ENCODE data around the gene LRRC63. TPM values are rescaled to one million over a fixed set of nuclear protein-coding genes. Genes with fewer than 3 reads are reported as not detected.

LRRC63 gene
- total RNA-seq, 3 donors from 2014 or later (not counting 1 experiment from before 2014, with no cell fraction given) = 0.32 to 0.95 (median 0.40) TPM

GRCh38 chr13:46197299-46198048 lies 14.3 kb upstream of the LRRC63 start:
- H3K4me1 ChIP-seq (ENCODE audit: control insufficient read depth, insufficient read depth, low read length) = peaks cover 4% of the 10 kb centered on the region
- Mint-ChIP-seq H3K4me1 (peaks cover 20% of the 10 kb centered on the region in 2 donors), H3K4me3 (no peak overlapping the region)

GRCh38 chr13:46198696-46199193 lies 13.0 kb upstream of the LRRC63 start:
- no peak for DNase-seq
- ATAC-seq = no peak
- H3K4me3 Mint-ChIP-seq = no peak overlapping the region
- no peak overlapping the region for H3K27ac Mint-ChIP-seq
- peaks cover 4% of the 10 kb centered on the region for H3K4me1 ChIP-seq (ENCODE audit: control insufficient read depth, insufficient read depth, low read length)
- TF ChIP-seq CTCF (IDR thresholded peaks at IDR 0.05) = no peak
- no peak overlapping the region for H3K27ac ChIP-seq (ENCODE audit: low read length)
- H3K9me3 Mint-ChIP-seq = no peaks in the 10 kb centered on the region
- intact Hi-C loops (cut with micrococcal nuclease) = no loop called here
- H3K4me1 Mint-ChIP-seq = peaks cover 30% of the 10 kb centered on the region in 2 donors
- no peaks in the 10 kb centered on the region for H3K9me3 ChIP-seq (ENCODE audit: control insufficient read depth, insufficient read depth, low read length)
- H3K36me3 ChIP-seq (ENCODE audit: control insufficient read depth, insufficient read depth, low read length) = no peaks in the 10 kb centered on the region
- H3K4me3 ChIP-seq (ENCODE audit: low read length) = no peak overlapping the region
- WGBS (ENCODE audit: insufficient coverage) = 100% methylated on average over 3 of the region's 3 CpGs
- peaks cover 0 to 2% of the 10 kb centered on the region in 2 donors for H3K27me3 Mint-ChIP-seq (ENCODE audit: low read depth in 2 of 2)
- H3K27me3 ChIP-seq (ENCODE audit: control insufficient read depth, insufficient read depth, low read length) = no peaks in the 10 kb centered on the region
- H3K36me3 Mint-ChIP-seq = no peaks in the 10 kb centered on the region

More at GRCh38 chr13:46197299-46198048, 14.3 kb upstream of the LRRC63 start:
- Mint-ChIP-seq H3K27ac (no peak overlapping the region), H3K27me3 (ENCODE audit: low read depth in 2 of 2) (peaks cover 0 to 2% of the 10 kb centered on the region in 2 donors), H3K36me3 (no peaks in the 10 kb centered on the region), H3K9me3 (no peaks in the 10 kb centered on the region)
- Histone ChIP-seq H3K27ac (ENCODE audit: low read length) (no peak overlapping the region), H3K36me3 (ENCODE audit: control insufficient read depth, insufficient read depth, low read length) (no peaks in the 10 kb centered on the region), H3K27me3 (ENCODE audit: control insufficient read depth, insufficient read depth, low read length) (no peaks in the 10 kb centered on the region), H3K4me3 (ENCODE audit: low read length) (no peak overlapping the region), H3K9me3 (ENCODE audit: control insufficient read depth, insufficient read depth, low read length) (no peaks in the 10 kb centered on the region)
- TF ChIP-seq CTCF (IDR thresholded peaks at IDR 0.05) = no peak
- DNase-seq (no peak), ATAC-seq (no peak)
- intact Hi-C loops (cut with micrococcal nuclease) = no loop called here
- WGBS (ENCODE audit: insufficient coverage) = 56% methylated on average over 4 of the region's 4 CpGs

GRCh38 chr13:46202188-46202795 lies 9.4 kb upstream of the LRRC63 start:
- no peak for TF ChIP-seq CTCF (IDR thresholded peaks at IDR 0.05)
- Histone ChIP-seq H3K36me3 (ENCODE audit: control insufficient read depth, insufficient read depth, low read length) (no peaks in the 10 kb centered on the region), H3K4me3 (ENCODE audit: low read length) (no peak overlapping the region), H3K9me3 (ENCODE audit: control insufficient read depth, insufficient read depth, low read length) (no peaks in the 10 kb centered on the region), H3K27me3 (ENCODE audit: control insufficient read depth, insufficient read depth, low read length) (no peaks in the 10 kb centered on the region), H3K4me1 (ENCODE audit: control insufficient read depth, insufficient read depth, low read length) (peaks cover 4% of the 10 kb centered on the region), H3K27ac (ENCODE audit: low read length) (peak overlapping the region; percentile 49)
- Mint-ChIP-seq H3K36me3 (no peaks in the 10 kb centered on the region), H3K27ac (peak overlapping the region; percentile 83 to 87), H3K9me3 (no peaks in the 10 kb centered on the region), H3K4me1 (peaks cover 30 to 39% of the 10 kb centered on the region in 2 donors), H3K4me3 (peak overlapping the region; percentile 29), H3K27me3 (ENCODE audit: low read depth in 2 of 2) (no peaks in the 10 kb centered on the region)
- WGBS (ENCODE audit: insufficient coverage) = 40% methylated on average over 1 of the region's 3 CpGs
- ATAC-seq (peak; percentile 78 to 90 (median 83)), DNase-seq (peak in 1 of 2 donors; percentile 51)
- intact Hi-C loops (cut with micrococcal nuclease) = no loop called here

Data from natural killer cell (primary cell).